Fibroblast of skin of back (primary cell): ENCODE measurements around the gene PSMD10. TPM values are rescaled to one million over a fixed set of nuclear protein-coding genes. Genes with fewer than 3 reads are reported as not detected.

Experiments
- DNase-seq: peaks from one replicate; pipeline ENCODE4 v3.0.0-alpha.2; 2013
- polyA plus RNA-seq, 2 experiments: library from polyadenylated mRNA; unstranded; fragments of 120-200 nt; gene quantifications; one replicate each; pipeline ENCODE4 v1.2.1, GENCODE V29; 2013; ENCODE audit not compliant: insufficient read length in 2 of 2

The PSMD10 gene
- polyA plus RNA-seq (2013, experiment 1 of 2; ENCODE audit: insufficient read length), result 50.2 TPM
- 44.3 TPM for polyA plus RNA-seq (2013, experiment 2 of 2; ENCODE audit: insufficient read length)

- DNase-seq, result peak; percentile 96
Measured at GRCh38 chrX:108091264-108091877, at the start of gene PSMD10, which contains the start of gene ATG4A. TSS of gene PSMD10 (minus strand) at chrX:108091542. CDS start at chrX:108091520, 22 bp downstream. TSS of gene ATG4A (plus strand) at chrX:108091778. CDS start at chrX:108091827, 49 bp downstream.

DNA sequence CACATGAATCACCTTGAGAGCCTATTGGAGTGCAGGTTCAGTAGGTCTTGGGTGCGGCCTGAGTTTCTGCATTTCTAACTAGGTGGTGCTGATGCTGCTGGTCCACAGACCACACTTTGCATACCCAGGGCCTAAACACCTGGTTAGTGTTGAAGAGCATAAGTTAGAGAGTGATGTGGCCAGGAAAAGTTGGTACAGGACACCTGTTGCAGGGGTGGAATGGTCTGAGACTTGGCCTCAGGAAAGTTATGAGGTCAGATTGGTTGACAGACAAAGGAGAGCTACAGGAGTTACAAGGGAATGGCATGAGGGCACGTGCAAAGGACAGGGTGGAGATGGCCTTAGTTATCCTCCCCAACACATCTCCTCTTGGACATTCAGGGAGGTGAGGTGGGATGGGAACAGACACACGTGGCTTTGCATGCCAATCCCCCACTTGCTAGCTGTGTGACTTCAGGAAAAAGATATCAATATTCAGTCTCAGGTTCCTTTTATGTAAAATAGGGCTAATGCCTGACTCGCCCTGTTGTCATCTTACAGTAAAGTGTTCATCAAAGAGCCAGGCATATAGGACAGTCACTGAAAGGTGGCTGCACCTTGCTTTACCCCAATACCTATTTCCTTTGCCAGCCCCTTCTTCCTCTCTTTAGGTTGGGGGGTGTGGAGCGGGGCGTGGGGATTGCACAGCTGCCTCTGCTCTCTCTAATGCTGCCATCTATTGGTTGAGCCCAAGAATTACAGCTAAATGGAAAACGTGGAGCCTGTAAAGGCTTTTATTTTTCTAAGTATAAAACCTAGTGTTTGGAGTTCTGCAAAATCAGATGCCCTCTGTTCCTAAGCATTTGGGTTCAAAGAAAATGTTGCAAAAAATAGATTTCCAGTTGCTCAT lies 47.7 kb upstream of the PSMD10 start:
- DNase-seq, result no peak

DNA sequence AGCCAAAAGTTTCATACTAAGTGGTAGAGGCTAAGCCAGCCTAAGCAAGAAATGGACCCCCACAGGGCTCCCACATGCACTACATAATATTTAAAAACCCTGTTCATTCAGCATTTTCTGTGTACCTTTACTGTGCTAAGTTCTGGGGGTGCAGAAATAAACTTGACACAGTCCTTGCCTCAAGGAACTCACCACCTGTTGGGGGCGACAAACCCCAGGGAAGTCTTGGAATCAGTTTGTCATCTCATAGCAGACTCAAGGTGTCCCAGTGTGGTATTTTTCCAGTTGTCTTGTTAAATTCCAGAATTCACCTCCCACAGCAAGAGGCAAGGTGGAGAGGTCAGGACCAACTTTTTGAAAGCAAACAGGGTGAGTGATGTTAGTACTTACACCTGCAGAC lies 43.4 kb upstream of the PSMD10 start:
- DNase-seq, result no peak

DNA sequence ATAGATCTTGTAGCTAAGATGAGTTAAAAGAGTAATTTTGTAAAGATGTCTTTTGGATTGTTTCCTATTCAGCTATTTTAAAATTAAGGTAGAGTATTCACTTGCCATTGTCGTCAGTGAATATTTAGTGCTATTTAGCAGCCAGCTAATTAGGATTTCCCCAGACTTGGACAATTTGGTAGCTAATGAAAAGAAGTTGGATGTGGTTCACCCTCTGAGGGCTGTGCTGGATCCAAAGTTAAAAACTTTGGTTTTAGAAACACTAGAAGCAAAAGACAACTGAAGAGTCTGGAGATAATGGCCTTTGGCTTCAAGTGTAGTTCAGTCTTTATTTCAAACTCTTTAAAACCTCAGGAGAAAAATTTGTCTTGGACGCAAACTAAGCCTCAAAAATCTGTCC lies 41.5 kb upstream of the PSMD10 start:
- DNase-seq, result no peak

GRCh38 chrX:108132034-108132433 lies 40.7 kb upstream of the PSMD10 start:
- no peak for DNase-seq

DNA sequence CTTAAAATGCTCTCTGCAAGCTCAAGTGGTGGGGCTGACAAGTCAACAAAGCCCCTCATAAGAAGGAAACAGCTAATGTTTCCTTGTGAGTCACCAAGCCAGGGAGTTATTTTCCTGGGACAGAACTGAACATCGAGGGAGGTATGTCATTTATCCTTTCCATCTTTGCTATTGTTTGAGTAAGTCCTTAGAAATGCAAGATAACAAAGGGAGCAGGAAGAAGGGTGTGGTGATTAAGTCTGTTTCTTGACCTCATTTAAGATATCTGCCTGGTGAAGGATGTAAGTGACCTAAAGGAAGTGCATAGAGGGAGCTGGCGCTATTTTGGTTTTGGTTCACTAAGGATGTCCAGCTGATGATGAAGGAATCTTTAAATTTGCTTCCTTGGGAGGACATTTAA lies 40.1 kb upstream of the PSMD10 start:
- peak; percentile 62 for DNase-seq

DNA sequence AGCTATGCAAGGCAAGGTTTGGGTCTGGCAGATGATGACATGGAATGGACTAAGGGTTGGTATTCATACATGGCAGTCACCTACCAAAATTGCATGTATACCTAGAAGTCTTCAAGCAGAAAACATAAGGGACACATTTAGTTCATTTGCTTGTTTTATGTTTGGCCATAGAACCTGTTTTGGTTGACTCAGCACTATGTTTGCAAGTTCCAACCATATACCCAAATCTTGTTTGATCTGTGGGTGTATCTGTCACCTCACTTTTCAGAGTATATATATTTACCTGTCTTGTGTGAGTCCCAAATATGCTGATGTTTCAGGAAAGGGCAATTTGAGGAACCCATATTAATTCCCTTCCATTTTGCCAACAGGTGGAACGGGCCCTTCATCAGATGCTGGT lies 39.5 kb upstream of the PSMD10 start:
- DNase-seq, result no peak

DNA sequence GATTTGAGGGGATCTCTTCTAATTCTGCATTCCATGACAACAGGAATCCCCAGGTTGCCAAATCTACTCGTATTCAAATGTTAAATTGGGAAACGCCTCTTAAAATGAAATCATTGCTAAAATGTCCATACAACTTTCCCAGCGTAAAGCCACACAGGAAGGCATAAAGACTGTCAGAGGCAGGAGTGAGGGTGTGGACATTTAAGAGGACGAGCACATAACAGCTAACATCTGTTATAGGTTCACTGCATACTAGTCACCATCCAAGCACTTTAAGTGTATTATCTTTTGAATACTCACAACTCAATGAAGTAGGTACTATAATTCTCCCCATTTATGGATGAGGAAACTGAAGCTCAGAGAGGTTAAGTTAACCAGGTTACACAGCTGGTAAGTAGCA lies 35.8 kb upstream of the PSMD10 start:
- DNase-seq, result no peak

DNA sequence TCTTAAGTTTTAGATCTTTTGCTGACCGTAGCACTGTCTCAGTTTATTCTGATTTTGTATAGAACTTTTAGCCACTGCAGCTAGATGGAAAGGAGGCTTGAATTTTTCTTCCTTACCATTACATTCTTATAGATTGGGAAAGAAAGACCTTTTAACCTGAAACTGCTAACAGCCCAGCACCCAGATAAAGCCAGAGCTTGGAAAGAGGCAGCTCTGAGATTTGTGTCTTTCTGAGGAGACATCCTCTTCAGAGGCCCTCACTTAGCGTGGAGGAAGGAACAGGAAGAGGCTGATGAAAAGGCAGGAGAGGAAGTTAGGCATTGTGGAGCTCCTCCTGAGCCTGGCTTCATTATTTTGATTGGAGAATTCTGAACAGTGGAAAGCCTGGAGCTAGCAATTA lies 35.3 kb upstream of the PSMD10 start:
- no peak for DNase-seq

DNA sequence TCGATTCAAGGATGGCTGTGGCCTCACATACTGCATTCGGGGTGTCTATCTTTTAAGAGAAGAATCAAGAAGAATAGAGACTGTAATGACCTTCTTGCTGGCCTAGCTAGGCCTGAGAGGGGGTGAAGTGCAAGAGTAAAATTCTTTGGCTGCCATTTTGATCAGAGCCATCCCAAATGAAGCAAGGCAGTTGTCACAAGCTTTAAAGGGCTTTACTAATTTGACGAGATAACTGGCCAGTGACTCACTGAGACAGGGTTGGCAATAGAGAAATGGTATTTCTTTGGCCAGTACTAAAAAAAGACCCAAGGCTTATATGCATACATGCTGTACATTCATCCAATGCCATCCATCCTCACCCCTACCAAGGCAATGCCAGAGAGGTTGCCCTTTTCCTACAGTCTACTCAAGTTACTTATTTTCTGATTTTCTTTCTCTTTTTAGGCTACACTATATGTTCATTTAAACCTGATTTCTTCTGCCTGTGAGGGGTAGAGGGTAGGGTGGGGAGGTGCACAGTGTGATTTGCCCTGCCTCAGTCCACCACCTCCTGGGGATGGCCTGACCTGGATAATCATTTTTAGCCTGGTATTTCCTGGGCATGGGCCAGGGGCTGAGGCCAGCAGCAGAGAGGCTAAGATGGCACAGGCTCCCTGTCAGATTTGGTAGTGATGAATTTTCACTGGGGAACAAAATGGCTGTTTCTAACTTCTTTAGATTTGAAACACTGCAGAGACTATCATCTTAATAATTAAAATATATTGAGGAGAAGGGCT lies 32.4 kb upstream of the PSMD10 start:
- DNase-seq, result peak; percentile 0

DNA sequence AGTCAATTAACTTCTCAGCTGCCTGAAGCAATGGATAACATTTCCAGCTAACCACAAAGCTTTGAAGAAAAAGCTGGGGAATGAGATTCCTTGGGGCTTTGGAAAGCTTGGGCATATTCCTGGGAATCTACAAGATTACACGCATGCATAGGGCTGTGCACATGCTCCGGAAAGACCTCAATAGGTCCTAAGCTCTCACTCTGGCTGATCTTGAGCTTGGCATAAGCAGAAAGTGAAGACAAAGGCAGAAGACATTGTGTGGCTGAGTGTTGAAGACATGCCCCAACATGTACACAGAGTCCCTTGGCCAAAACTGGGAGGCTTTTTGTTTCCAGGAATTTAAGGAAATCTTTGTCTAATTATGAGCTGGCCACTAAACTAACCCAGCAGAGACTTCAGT lies 31.4 kb upstream of the PSMD10 start:
- DNase-seq, result peak; percentile 34

DNA sequence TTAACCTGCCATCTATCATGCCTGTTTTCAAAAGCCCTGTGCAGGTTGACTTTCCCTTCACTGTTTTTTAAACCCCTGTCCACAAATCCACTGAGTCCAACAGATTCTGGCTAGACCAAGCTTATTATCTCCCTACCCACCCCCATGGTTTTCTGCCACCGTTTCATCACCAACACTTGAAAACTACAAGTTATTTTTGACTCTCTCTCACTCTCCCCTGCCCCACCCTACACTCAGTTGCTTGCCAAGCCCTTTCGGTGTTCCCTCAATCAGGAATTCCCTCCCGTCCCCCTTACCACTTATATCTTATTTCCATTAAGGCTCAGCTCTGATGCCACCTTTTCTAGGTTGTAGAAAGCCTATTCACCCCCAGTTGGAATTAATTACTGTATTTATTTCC lies 29.9 kb upstream of the PSMD10 start:
- no peak for DNase-seq

- DNase-seq, result no peak
Measured at GRCh38 chrX:108117988-108118387, 26.6 kb upstream of the PSMD10 start.

DNA sequence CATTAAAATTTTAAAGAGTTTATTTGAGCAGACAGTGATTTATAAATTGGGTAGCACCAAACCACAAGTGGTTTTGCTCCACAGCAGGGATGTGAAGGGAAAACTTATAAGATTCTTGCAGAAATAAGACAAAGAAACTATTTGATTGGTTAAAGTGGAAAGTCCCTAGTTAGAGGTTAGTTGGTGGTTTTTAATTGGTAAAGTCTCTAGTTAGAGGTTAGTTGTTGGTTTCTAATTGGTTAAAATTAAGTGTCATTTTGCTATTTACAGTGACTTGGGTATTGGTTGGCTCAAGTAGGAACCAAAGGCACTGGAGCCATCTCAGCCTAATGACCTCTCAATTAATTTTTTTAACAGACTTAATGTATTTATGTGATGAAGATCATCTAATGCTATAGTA lies 23.2 kb upstream of the PSMD10 start:
- no peak for DNase-seq

- DNase-seq, result no peak
Measured at GRCh38 chrX:108105473-108105872, 14.1 kb upstream of the PSMD10 start.

DNA sequence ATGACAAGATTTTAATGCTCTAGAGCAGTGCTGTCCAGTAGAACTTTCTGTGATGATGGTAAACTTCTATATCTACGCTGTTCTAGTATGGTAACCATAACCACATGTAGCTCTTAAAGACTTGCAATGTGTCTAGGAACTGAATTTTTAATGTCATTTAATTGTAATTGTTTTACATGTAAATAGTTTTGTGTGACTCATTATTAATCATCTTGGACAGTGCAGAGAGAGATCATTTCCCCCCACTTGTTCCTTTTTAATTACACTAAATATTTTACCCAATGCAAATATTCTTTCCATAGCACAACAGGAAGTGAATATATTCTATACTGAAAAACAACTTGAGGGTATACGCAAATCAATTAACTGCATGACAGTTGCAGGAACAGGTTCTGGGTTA lies 6.0 kb upstream of the PSMD10 start:
- DNase-seq, result peak; percentile 17

GRCh38 chrX:108091878-108092291 lies 543 bp upstream of the PSMD10 start:
- DNase-seq, result no peak

DNA sequence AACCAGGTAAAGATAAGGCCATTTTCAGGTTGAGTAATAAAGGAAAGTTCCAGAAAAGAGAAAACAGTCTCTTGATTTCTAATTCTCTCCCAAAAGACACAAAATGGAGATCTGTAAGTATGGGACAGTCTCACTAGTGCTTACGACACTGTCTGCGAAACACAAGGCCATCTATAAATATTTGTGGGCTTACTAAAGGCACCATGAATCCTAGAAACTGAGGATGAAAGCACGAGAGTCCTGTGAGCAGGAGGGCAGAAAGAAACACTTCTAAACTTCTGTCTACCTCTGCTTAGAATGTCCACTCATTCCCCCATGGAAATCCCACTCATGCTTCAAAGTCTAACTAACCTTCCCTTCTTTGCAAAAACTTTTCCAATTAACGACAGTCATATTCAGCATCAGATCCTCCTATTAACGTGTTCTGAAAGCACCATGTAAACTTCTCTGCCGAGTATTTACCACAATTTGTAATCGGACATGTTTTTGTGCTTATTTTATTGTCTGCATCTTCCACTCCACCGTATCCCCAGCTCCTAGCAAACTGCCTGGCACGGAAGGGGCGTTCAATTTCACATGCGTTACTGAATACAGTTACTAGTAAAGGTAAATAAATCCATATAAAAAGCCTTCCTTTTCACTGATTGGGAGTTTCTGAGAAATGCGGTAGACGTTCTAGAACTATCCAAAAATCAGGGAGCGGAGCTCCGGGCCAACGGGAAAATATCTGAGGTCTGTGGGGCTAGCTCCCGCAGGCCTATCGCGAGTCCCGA lies 665 bp downstream of the PSMD10 start:
- peak; percentile 46 for DNase-seq

DNA sequence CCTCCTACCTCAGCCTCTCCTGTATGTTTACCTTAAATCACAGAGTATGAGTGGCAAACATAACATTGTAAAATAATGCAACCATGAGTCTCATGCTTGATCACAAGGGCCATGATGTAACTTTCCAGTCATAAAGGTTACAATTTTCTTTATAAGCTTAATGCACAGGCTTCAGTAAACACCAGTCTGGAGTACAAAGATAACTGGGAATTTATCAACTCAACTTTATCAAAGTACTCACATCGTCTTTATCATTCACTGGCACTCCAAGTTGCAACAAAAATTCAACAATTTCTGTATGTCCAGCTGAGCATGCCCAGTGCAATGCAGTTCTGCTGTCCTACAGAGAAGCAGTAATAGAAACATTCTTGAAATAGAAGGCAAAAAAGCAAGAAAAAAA lies 2.8 kb downstream of the PSMD10 start:
- DNase-seq, result no peak

DNA sequence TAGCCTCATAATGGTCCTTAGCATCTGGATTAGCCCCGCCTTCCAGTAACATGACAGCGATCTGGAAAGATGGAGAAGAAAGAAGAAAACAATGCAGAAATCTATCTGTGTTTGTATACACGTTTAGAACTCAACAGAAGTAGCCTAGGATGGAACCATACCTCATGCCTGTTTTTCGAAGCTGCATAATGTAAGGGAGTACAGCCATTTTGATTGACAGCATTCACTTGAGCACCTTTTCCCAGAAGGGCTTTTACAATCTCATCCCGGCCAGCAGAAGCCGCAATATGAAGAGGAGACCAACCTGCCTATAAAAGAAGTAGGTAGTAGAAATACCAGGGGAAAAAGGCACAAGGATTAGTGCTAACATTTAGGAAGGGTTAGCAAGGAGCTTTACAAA lies 3.5 kb downstream of the PSMD10 start:
- no peak for DNase-seq

DNA sequence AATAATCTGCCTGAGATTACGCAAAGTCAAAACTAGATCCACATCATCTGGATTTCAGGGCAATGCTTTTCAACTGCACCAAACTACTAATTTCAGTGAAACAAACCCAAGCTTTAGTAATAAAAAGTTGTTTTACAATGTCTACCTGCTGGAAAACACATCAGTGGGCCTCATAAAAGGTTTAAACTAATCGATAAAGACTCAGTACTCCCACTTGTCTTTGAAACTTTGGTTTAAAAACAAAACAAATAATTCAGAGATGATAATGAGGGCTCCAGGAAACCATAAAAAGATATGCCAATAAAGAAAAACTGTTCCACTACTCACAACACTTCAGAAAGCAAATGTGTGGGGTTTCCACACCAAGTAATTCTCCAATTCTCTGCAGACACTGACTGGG lies 10.2 kb downstream of the PSMD10 start:
- DNase-seq, result no peak

- DNase-seq, result peak; percentile 8
Measured at GRCh38 chrX:108072746-108073145, 18.6 kb downstream of the PSMD10 start.
